Neural cell (in vitro differentiated cells): ENCODE data around the gene CTDNEP1.

Source experiments
- CTCF ChIP-seq: fragments of 450-650 bp; IDR thresholded peaks from 2 replicates; pipeline ENCODE4 v1.5.1; 2014; ENCODE audit warnings: antibody characterized with exemption, mild to moderate bottlenecking, moderate library complexity; ENCODE audit not compliant: poor library complexity, severe bottlenecking
- EZH2 ChIP-seq: fragments of 200-600, 300-800 bp; shearing (Covaris generic), sonication (generic); IDR thresholded peaks from 2 replicates; pipeline ENCODE4 v1.6.1; 2014; ENCODE audit warnings: antibody characterized with exemption, low read length, borderline replicate concordance, mild to moderate bottlenecking; ENCODE audit not compliant: insufficient read depth, poor library complexity, severe bottlenecking
- POLR2AphosphoS5 ChIP-seq: IDR thresholded peaks from 2 replicates; pipeline ENCODE4 v1.6.1; 2012
- RAD21 ChIP-seq: fragments of 450-650 bp; conservative IDR thresholded peaks from 2 replicates; pipeline ENCODE4 v1.6.1; 2014; ENCODE audit warnings: antibody characterized with exemption, mild to moderate bottlenecking, moderate library complexity
- REST ChIP-seq: IDR thresholded peaks from 2 replicates; pipeline ENCODE4 v1.6.1; 2012; ENCODE audit warnings: borderline replicate concordance
- SMC3 ChIP-seq: fragments of 450-650 bp; conservative IDR thresholded peaks from 2 replicates; pipeline ENCODE4 v1.6.1; 2014; ENCODE audit warnings: antibody characterized with exemption, mild to moderate bottlenecking, moderate library complexity; ENCODE audit not compliant: poor library complexity
- TAF1 ChIP-seq: IDR thresholded peaks from 2 replicates; pipeline ENCODE4 v1.6.1; 2012; ENCODE audit warnings: low read depth

- no peak for TF ChIP-seq RAD21
- TF ChIP-seq POLR2AphosphoS5 = no peak
- no peak for TF ChIP-seq CTCF
- no peak for TF ChIP-seq TAF1
- no peak for TF ChIP-seq REST
- TF ChIP-seq EZH2 = no peak
- TF ChIP-seq SMC3 = no peak
Observed at GRCh38 chr17:7237761-7238419, 13.6 kb downstream of the CTDNEP1 start.
